Nephron progenitor cell (in vitro differentiated cells): ENCODE measurements around the gene TMIGD3.

Experiments
- DNase-seq: peaks from one replicate; pipeline ENCODE4 v3.0.0; 2021
- H3K27ac Mint-ChIP-seq: 2 replicates; pipeline ENCODE4 v1.8.0; 2021; ENCODE audit warnings: mild to moderate bottlenecking, moderate library complexity, mixed read lengths
- H3K27me3 Mint-ChIP-seq: 2 replicates; pipeline ENCODE4 v1.8.0; 2021; ENCODE audit warnings: mild to moderate bottlenecking, low read depth, mixed read lengths; ENCODE audit not compliant: poor library complexity
- H3K36me3 Mint-ChIP-seq: 2 replicates; pipeline ENCODE4 v1.8.0; 2021; ENCODE audit warnings: low read depth, mixed read lengths
- H3K4me1 Mint-ChIP-seq: 2 replicates; pipeline ENCODE4 v1.8.0; 2021; ENCODE audit warnings: mixed read lengths
- H3K4me3 Mint-ChIP-seq: 2 replicates; pipeline ENCODE4 v1.8.0; 2021; ENCODE audit warnings: mild to moderate bottlenecking, moderate library complexity, mixed read lengths
- H3K9me3 Mint-ChIP-seq: 2 replicates; pipeline ENCODE4 v1.8.0; 2021; ENCODE audit warnings: mild to moderate bottlenecking, moderate library complexity, mixed read lengths
- CTCF ChIP-seq: fragments of 200-600 bp; sonication (generic); IDR thresholded peaks from 2 replicates; pipeline ENCODE4 v1.5.0; 2021; ENCODE audit warnings: antibody characterized with exemption

The TMIGD3 gene

GRCh38 chr1:111512132-111512889 is 8.9 kb upstream of the TMIGD3 start:
- no peak for DNase-seq
- peaks cover 5% of the 10 kb centered on the region for H3K27me3 Mint-ChIP-seq
- no peaks in the 10 kb centered on the region for H3K36me3 Mint-ChIP-seq
- no peak overlapping the region for H3K27ac Mint-ChIP-seq
- H3K9me3 Mint-ChIP-seq = no peaks in the 10 kb centered on the region
- peaks cover 31% of the 10 kb centered on the region for H3K4me1 Mint-ChIP-seq
- no peak overlapping the region for H3K4me3 Mint-ChIP-seq
- no peak for TF ChIP-seq CTCF

DNA sequence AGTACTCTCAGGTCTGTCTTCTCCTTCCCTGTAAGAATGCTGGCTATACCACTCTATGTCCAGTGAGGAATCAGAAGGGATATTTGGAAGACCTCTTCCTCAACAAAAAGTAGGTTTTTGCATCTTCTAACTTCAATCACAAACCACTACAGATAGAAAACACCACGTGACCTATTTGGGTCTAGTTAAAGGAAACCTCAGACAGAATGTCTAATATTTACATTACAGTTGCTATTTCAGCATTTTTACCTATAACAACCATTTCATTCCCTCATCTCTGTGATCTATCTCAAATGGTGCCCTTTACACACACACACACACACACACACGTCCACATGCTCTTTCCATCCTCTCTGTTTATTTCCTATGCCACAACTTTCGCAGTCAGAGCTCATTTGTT is 7.9 kb upstream of the TMIGD3 start:
- peaks cover 31% of the 10 kb centered on the region for H3K4me1 Mint-ChIP-seq
- DNase-seq = no peak
- H3K27ac Mint-ChIP-seq = no peak overlapping the region
- H3K36me3 Mint-ChIP-seq = no peaks in the 10 kb centered on the region
- H3K27me3 Mint-ChIP-seq = no peaks in the 10 kb centered on the region
- H3K4me3 Mint-ChIP-seq = no peak overlapping the region
- H3K9me3 Mint-ChIP-seq = no peaks in the 10 kb centered on the region
- no peak for TF ChIP-seq CTCF

DNA sequence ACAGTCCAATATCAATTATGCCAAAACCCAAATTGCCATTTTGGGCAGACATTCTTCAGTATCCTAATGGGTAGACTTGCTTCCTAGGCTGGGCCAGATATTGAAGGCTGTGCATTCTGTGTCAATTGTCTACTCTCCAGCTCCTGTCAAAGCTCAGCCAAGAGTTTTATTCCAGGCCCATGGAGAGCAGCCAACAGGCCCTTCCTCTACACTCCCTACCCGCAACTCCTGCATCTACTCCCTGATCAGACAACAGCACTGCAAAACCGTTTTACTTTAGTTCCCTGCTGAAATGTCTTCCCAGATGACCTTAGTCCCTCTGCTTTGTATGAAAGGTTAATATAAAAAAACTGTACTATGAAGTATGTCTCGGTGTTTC is 6.6 kb upstream of the TMIGD3 start:
- no peaks in the 10 kb centered on the region for H3K9me3 Mint-ChIP-seq
- no peak overlapping the region for H3K4me3 Mint-ChIP-seq
- TF ChIP-seq CTCF = no peak
- H3K4me1 Mint-ChIP-seq = peaks cover 29% of the 10 kb centered on the region
- DNase-seq = no peak
- H3K36me3 Mint-ChIP-seq = no peaks in the 10 kb centered on the region
- no peaks in the 10 kb centered on the region for H3K27me3 Mint-ChIP-seq
- no peak overlapping the region for H3K27ac Mint-ChIP-seq

DNA sequence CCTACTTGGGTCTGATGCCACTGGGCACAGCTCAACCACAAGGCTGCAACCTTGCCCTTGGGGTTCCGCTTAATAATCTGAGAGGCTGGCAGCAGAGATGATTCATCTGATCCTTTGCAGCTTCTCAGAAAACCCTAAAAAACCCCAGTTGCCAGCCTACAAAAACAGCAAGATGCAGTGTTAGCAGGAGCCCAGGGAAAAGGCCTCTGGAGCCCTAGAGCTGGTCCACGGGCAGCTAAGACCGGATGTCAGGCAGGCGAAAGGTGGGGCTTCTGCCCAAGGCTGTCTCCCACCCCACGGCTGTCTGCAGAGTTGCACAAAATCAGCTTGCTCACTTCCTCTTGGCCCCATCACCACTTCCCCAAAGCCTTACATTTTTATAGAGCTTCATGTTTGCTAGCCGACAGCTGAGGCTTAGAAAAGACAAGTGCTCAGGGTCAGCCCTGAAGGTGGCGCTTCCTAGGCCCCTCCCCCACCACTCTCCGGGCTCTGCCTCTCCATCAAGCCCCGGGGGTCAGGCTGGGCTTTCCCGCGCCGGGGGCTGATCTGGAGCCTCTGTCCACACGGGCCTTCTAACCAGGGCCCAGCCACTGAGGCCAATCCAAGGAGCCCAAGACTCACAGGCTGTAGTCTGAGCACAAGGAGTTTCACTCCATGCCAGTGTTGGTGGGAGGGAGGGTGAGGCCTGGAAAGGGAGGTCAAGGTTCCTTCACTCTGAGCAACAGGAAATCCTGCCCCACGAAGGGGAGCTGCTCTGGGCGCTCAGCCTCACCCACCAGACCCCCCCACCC is 4.2 kb upstream of the TMIGD3 start:
- H3K9me3 Mint-ChIP-seq = no peaks in the 10 kb centered on the region
- peaks cover 21% of the 10 kb centered on the region for H3K4me1 Mint-ChIP-seq

GRCh38 chr1:111506561-111506960 is 3.1 kb upstream of the TMIGD3 start:
- Mint-ChIP-seq H3K9me3 (no peaks in the 10 kb centered on the region), H3K4me1 (peaks cover 21% of the 10 kb centered on the region), H3K27me3 (peaks cover 8% of the 10 kb centered on the region), H3K4me3 (no peak overlapping the region), H3K27ac (no peak overlapping the region), H3K36me3 (no peaks in the 10 kb centered on the region)
- no peak for TF ChIP-seq CTCF
- DNase-seq = no peak

More for the DNA sequence above, 4.2 kb upstream of the TMIGD3 start:
- peaks cover 8% of the 10 kb centered on the region for H3K27me3 Mint-ChIP-seq
- H3K27ac Mint-ChIP-seq = peak overlapping the region; percentile 94
- no peak for TF ChIP-seq CTCF
- H3K36me3 Mint-ChIP-seq = no peaks in the 10 kb centered on the region
- peak; percentile 83 for DNase-seq
- peak overlapping the region; percentile 67 for H3K4me3 Mint-ChIP-seq
